ENCODE data around the gene RDM1. TPM values are rescaled to one million over a fixed set of nuclear protein-coding genes. Genes with fewer than 3 reads are reported as not detected.
A peak's percentile ranks its signal among the peaks of the same experiment; 100 is the strongest.

Gene RDM1
- total RNA-seq (2014; rRNA removed; shearing (Covaris generic)) = 2.2 and 4.7 TPM in 2 replicates

- in situ Hi-C loops (cut with HindIII; ENCODE audit: low sequenced_read_pairs) = no loop called here
- peak; percentile 55 for DNase-seq (ENCODE audit: low spot score)
Measured at GRCh38 chr17:35930211-35931065, at the start of gene RDM1. TSS of gene RDM1 (minus strand) at chr17:35930773. CDS start at chr17:35930727, 46 bp downstream.

- in situ Hi-C loops (cut with HindIII; ENCODE audit: low sequenced_read_pairs) = no loop called here
- DNase-seq (ENCODE audit: low spot score) = no peak
Measured at GRCh38 chr17:35978346-35978745, 47.8 kb upstream of the RDM1 start.

GRCh38 chr17:35977509-35977908 lies 46.9 kb upstream of the RDM1 start:
- in situ Hi-C loops (cut with HindIII; ENCODE audit: low sequenced_read_pairs) = no loop called here
- no peak for DNase-seq (ENCODE audit: low spot score)

- in situ Hi-C loops (cut with HindIII; ENCODE audit: low sequenced_read_pairs) = no loop called here
- DNase-seq (ENCODE audit: low spot score) = no peak
Measured at GRCh38 chr17:35973333-35974260, 43.0 kb upstream of the RDM1 start.

- in situ Hi-C loops (cut with HindIII; ENCODE audit: low sequenced_read_pairs) = no loop called here
- DNase-seq (ENCODE audit: low spot score) = no peak
Measured at GRCh38 chr17:35972945-35973332, 42.4 kb upstream of the RDM1 start.

- in situ Hi-C loops (cut with HindIII; ENCODE audit: low sequenced_read_pairs) = no loop called here
- DNase-seq (ENCODE audit: low spot score) = no peak
Measured at GRCh38 chr17:35972535-35972934, 42.0 kb upstream of the RDM1 start.

GRCh38 chr17:35972066-35972465 lies 41.5 kb upstream of the RDM1 start:
- no peak for DNase-seq (ENCODE audit: low spot score)
- in situ Hi-C loops (cut with HindIII; ENCODE audit: low sequenced_read_pairs) = no loop called here

- peak; percentile 91 for DNase-seq (ENCODE audit: low spot score)
- in situ Hi-C loops (cut with HindIII; ENCODE audit: low sequenced_read_pairs) = no loop called here
Measured at GRCh38 chr17:35969558-35970380, 39.2 kb upstream of the RDM1 start.

- DNase-seq (ENCODE audit: low spot score) = no peak
- in situ Hi-C loops (cut with HindIII; ENCODE audit: low sequenced_read_pairs) = no loop called here
Measured at GRCh38 chr17:35968520-35969054, 38.0 kb upstream of the RDM1 start.

GRCh38 chr17:35965272-35965671 lies 34.7 kb upstream of the RDM1 start:
- in situ Hi-C loops (cut with HindIII; ENCODE audit: low sequenced_read_pairs) = no loop called here

GRCh38 chr17:35963663-35964062 lies 33.1 kb upstream of the RDM1 start:
- in situ Hi-C loops (cut with HindIII; ENCODE audit: low sequenced_read_pairs) = no loop called here
- DNase-seq (ENCODE audit: low spot score) = no peak

More at GRCh38 chr17:35965272-35965671, 34.7 kb upstream of the RDM1 start:
- no peak for DNase-seq (ENCODE audit: low spot score)

- DNase-seq (ENCODE audit: low spot score) = no peak
- in situ Hi-C loops (cut with HindIII; ENCODE audit: low sequenced_read_pairs) = no loop called here
Measured at GRCh38 chr17:35953720-35954119, 23.1 kb upstream of the RDM1 start.

- in situ Hi-C loops (cut with HindIII; ENCODE audit: low sequenced_read_pairs) = no loop called here
- no peak for DNase-seq (ENCODE audit: low spot score)
Measured at GRCh38 chr17:35949401-35949800, 18.8 kb upstream of the RDM1 start.

- in situ Hi-C loops (cut with HindIII; ENCODE audit: low sequenced_read_pairs) = no loop called here
- no peak for DNase-seq (ENCODE audit: low spot score)
Measured at GRCh38 chr17:35948092-35948491, 17.5 kb upstream of the RDM1 start.

GRCh38 chr17:35947156-35947585 lies 16.6 kb upstream of the RDM1 start:
- DNase-seq (ENCODE audit: low spot score) = peak; percentile 27
- in situ Hi-C loops (cut with HindIII; ENCODE audit: low sequenced_read_pairs) = no loop called here

GRCh38 chr17:35944151-35944550 lies 13.6 kb upstream of the RDM1 start:
- in situ Hi-C loops (cut with HindIII; ENCODE audit: low sequenced_read_pairs) = no loop called here

GRCh38 chr17:35943537-35943936 lies 13.0 kb upstream of the RDM1 start, which contains the start of gene LYZL6:
TSS of gene LYZL6 (minus strand) at chr17:35943713. CDS start at chr17:35939356, 4,357 bp downstream.
- in situ Hi-C loops (cut with HindIII; ENCODE audit: low sequenced_read_pairs) = no loop called here
- DNase-seq (ENCODE audit: low spot score) = no peak

More at GRCh38 chr17:35944151-35944550, 13.6 kb upstream of the RDM1 start:
- DNase-seq (ENCODE audit: low spot score) = no peak

- DNase-seq (ENCODE audit: low spot score) = no peak
- in situ Hi-C loops (cut with HindIII; ENCODE audit: low sequenced_read_pairs) = no loop called here
Measured at GRCh38 chr17:35942588-35943186, 12.1 kb upstream of the RDM1 start.
